Nephron progenitor cell (in vitro differentiated cells): ENCODE results near the gene PLCH1.

Source experiments
- DNase-seq: peaks from one replicate; pipeline ENCODE4 v3.0.0; 2021
- H3K27ac Mint-ChIP-seq: 2 replicates; pipeline ENCODE4 v1.8.0; 2021; ENCODE audit warnings: mild to moderate bottlenecking, moderate library complexity, mixed read lengths
- H3K27me3 Mint-ChIP-seq: 2 replicates; pipeline ENCODE4 v1.8.0; 2021; ENCODE audit warnings: mild to moderate bottlenecking, low read depth, mixed read lengths; ENCODE audit not compliant: poor library complexity
- H3K36me3 Mint-ChIP-seq: 2 replicates; pipeline ENCODE4 v1.8.0; 2021; ENCODE audit warnings: low read depth, mixed read lengths
- H3K4me1 Mint-ChIP-seq: 2 replicates; pipeline ENCODE4 v1.8.0; 2021; ENCODE audit warnings: mixed read lengths
- H3K4me3 Mint-ChIP-seq: 2 replicates; pipeline ENCODE4 v1.8.0; 2021; ENCODE audit warnings: mild to moderate bottlenecking, moderate library complexity, mixed read lengths
- H3K9me3 Mint-ChIP-seq: 2 replicates; pipeline ENCODE4 v1.8.0; 2021; ENCODE audit warnings: mild to moderate bottlenecking, moderate library complexity, mixed read lengths
- CTCF ChIP-seq: fragments of 200-600 bp; sonication (generic); IDR thresholded peaks from 2 replicates; pipeline ENCODE4 v1.5.0; 2021; ENCODE audit warnings: antibody characterized with exemption

The PLCH1 gene

GRCh38 chr3:155441506-155441905 lies 303.4 kb downstream of the PLCH1 start:
- no peak overlapping the region for H3K27ac Mint-ChIP-seq
- TF ChIP-seq CTCF, result no peak
- peaks cover 7% of the 10 kb centered on the region for H3K9me3 Mint-ChIP-seq
- no peaks in the 10 kb centered on the region for H3K4me1 Mint-ChIP-seq
- no peaks in the 10 kb centered on the region for H3K36me3 Mint-ChIP-seq
- H3K27me3 Mint-ChIP-seq, result peaks cover 2% of the 10 kb centered on the region
- no peak for DNase-seq
- no peak overlapping the region for H3K4me3 Mint-ChIP-seq

- Mint-ChIP-seq H3K9me3 (peaks cover 7% of the 10 kb centered on the region), H3K36me3 (no peaks in the 10 kb centered on the region), H3K27me3 (peaks cover 2% of the 10 kb centered on the region), H3K4me1 (no peaks in the 10 kb centered on the region), H3K4me3 (no peak overlapping the region), H3K27ac (peak overlapping the region; percentile 29)
- no peak for DNase-seq
- no peak for TF ChIP-seq CTCF
These were observed 303.8 kb downstream of the PLCH1 start for GRCh38 chr3:155441026-155441425.

- TF ChIP-seq CTCF, result no peak
- H3K4me3 Mint-ChIP-seq, result no peak overlapping the region
- H3K4me1 Mint-ChIP-seq, result no peaks in the 10 kb centered on the region
- peaks cover 5% of the 10 kb centered on the region for H3K9me3 Mint-ChIP-seq
- H3K27me3 Mint-ChIP-seq, result no peaks in the 10 kb centered on the region
- no peaks in the 10 kb centered on the region for H3K36me3 Mint-ChIP-seq
- DNase-seq, result no peak
- H3K27ac Mint-ChIP-seq, result no peak overlapping the region
These were observed 309.1 kb downstream of the PLCH1 start for GRCh38 chr3:155435821-155436220.

GRCh38 chr3:155431856-155432570 lies 312.9 kb downstream of the PLCH1 start:
- Mint-ChIP-seq H3K27me3 (no peaks in the 10 kb centered on the region), H3K36me3 (no peaks in the 10 kb centered on the region), H3K27ac (no peak overlapping the region), H3K9me3 (peaks cover 18% of the 10 kb centered on the region), H3K4me3 (no peak overlapping the region), H3K4me1 (no peaks in the 10 kb centered on the region)
- TF ChIP-seq CTCF, result no peak
- no peak for DNase-seq

- Mint-ChIP-seq H3K9me3 (peaks cover 28% of the 10 kb centered on the region), H3K27ac (no peak overlapping the region)
- TF ChIP-seq CTCF, result no peak
These were observed 316.3 kb downstream of the PLCH1 start for GRCh38 chr3:155428563-155428962.

More at GRCh38 chr3:155428563-155428962, 316.3 kb downstream of the PLCH1 start:
- H3K27me3 Mint-ChIP-seq, result no peaks in the 10 kb centered on the region
- H3K36me3 Mint-ChIP-seq, result no peaks in the 10 kb centered on the region
- no peak for DNase-seq
- no peak overlapping the region for H3K4me3 Mint-ChIP-seq
- H3K4me1 Mint-ChIP-seq, result no peaks in the 10 kb centered on the region
